Lung (tissue), 12 donors: Measurements from ENCODE around the gene PLXNB3. TPM values are rescaled to one million over a fixed set of nuclear protein-coding genes. Genes with fewer than 3 reads are reported as not detected.
"Not testable (repeated sequence)": the region's sequence is repeated elsewhere in the genome, so short reads cannot be mapped to it uniquely, and the experiment has no call there.

Experiments used
- ATAC-seq: fragments of 200-7000 bp; cut with Tn5 transposase; one replicate; pipeline ENCODE4 v1.9.1; 2020; ENCODE audit warnings: moderate number of reproducible peaks; ENCODE audit not compliant: insufficient read depth, low FRiP score
- DNase-seq, 3 donors: peaks; one replicate each; pipeline ENCODE4 v3.0.0-alpha.2; 2013 to 2017
- H3K27ac ChIP-seq, 2 donors: one replicate each; pipeline ENCODE4 v1.5.1; 2013; ENCODE audit warnings: mild to moderate bottlenecking in 2 of 2, moderate library complexity in 2 of 2, control low read depth in 1 of 2, inconsistent platforms in 1 of 2, low read depth in 1 of 2, low read length in 1 of 2
- H3K27me3 ChIP-seq, 3 donors: one replicate each; pipeline ENCODE4 v1.5.1; 2013; ENCODE audit warnings: low read length in 2 of 3; ENCODE audit not compliant: control insufficient read depth in 3 of 3, insufficient read depth in 3 of 3
- H3K36me3 ChIP-seq, 4 donors: one replicate each; pipeline ENCODE4 v1.5.1; 2013; ENCODE audit warnings: low read length in 4 of 4, mild to moderate bottlenecking in 1 of 4, moderate library complexity in 1 of 4; ENCODE audit not compliant: control insufficient read depth in 4 of 4, insufficient read depth in 4 of 4
- H3K4me1 ChIP-seq, 5 donors: one replicate each; pipeline ENCODE4 v1.5.1; 2013; ENCODE audit warnings: low read length in 5 of 5, mild to moderate bottlenecking in 2 of 5, moderate library complexity in 1 of 5; ENCODE audit not compliant: control insufficient read depth in 5 of 5, insufficient read depth in 5 of 5
- H3K4me3 ChIP-seq: one replicate; pipeline ENCODE4 v1.5.1; 2013; ENCODE audit warnings: mild to moderate bottlenecking, control low read depth, moderate library complexity
- H3K9ac ChIP-seq, 2 donors: one replicate each; pipeline ENCODE4 v1.5.1; 2013; ENCODE audit warnings: low read length in 2 of 2, control low read depth in 1 of 2; ENCODE audit not compliant: insufficient read depth in 1 of 2
- H3K9me3 ChIP-seq, 4 donors: one replicate each; pipeline ENCODE4 v1.5.1; 2013; ENCODE audit warnings: low read length in 3 of 4, mild to moderate bottlenecking in 1 of 4, moderate library complexity in 1 of 4; ENCODE audit not compliant: control insufficient read depth in 4 of 4, insufficient read depth in 3 of 4
- CTCF ChIP-seq: IDR thresholded peaks from 2 replicates; pipeline ENCODE4 v1.5.1; 2012; ENCODE audit warnings: mild to moderate bottlenecking; ENCODE audit errors: control extremely low read depth, extremely low read depth
- WGBS, 2 donors: extraction: QIAGEN DNeasy Blood & Tissue Kit; methylation state at CpG; one replicate each; pipeline ENCODE4 v1.1.7; 2013; 5-methylcytosine and 5-hydroxymethylcytosine counted together
- polyA plus RNA-seq, 2 donors: library from polyadenylated mRNA; stranded (reverse); fragments of 200-250 nt; gene quantifications; one replicate each; pipeline ENCODE4 v1.2.1, GENCODE V29; 2013
- total RNA-seq, 2 donors: library from RNA; depleted of rRNA in 1 of 2; stranded (reverse); fragments of >200 nt in 1 of 2; gene quantifications; one replicate each; pipeline ENCODE4 v1.2.1, GENCODE V29; 2014 to 2021
- donor health status: control.
- donor health status: control.
- donor health status: Bipolar disorder and iron deficiency.
- donor health status: healthy.
- donor health status: DM: yes; HTN: yes; CAD: no.

PLXNB3 gene
- total and polyA plus RNA-seq, 4 donors: 1.0 to 2.6 (median 1.5) TPM

DNA sequence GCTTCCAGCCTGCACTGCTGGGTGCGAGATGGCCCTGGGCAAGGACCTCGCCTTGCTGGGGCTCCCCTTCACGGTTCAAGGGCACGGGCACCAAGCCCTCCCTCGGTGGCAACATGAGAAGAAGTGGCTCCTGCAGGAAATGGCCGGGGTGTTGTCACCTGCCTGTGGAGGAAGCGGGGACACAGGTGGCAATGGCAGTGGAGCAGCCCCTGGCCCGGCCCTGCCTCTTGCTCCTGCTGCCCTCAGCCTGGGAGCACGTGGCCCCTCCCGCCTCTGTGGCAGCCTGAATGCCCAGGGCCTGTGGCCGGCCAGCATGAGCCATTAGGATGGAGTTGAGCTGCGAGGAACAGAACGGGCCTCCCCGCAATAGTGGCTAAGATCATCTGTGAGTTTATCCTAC lies 22.6 kb upstream of the PLXNB3 start:
- no peak for TF ChIP-seq CTCF
- 82 to 94% methylated on average over 7 to 14 of the region's 14 CpGs for WGBS, 2 donors
- H3K4me1 ChIP-seq: peaks cover 0 to 2% (median 0%) of the 10 kb centered on the region in 5 donors

DNA sequence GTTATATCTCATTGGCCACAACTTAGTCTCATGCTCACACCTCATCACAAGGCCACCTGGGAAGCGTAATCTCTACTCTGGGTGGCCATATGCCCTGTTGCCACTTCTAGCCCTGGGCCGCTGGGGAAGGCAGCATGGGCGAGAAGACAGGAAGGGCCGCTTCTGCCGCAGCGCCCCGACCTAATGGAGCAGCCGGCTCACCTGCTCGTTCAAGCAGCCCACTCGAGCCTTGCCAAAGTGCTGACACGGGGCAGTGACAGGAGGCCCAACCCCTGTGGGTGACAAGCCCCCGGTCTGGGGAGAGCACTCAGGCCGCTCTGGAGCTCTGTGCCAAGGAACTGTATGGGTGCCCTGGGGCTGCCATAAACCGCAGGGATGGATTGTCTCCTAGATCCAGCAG lies 21.9 kb upstream of the PLXNB3 start:
- not testable (repeated sequence) for H3K27ac ChIP-seq, H3K27me3 ChIP-seq, H3K4me3 ChIP-seq, H3K9ac ChIP-seq, DNase-seq, H3K9me3 ChIP-seq, H3K4me1 ChIP-seq, H3K36me3 ChIP-seq, ATAC-seq
- 93% methylated on average over 13 to 14 of the region's 14 CpGs for WGBS, 2 donors

More for the DNA sequence above, 22.6 kb upstream of the PLXNB3 start:
- no peaks in the 10 kb centered on the region for H3K27me3 ChIP-seq
- peaks cover 0 to 4% (median 0%) of the 10 kb centered on the region in 4 donors for H3K9me3 ChIP-seq
- H3K36me3 ChIP-seq: peaks cover 0 to 8% (median 0%) of the 10 kb centered on the region in 4 donors
- H3K27ac ChIP-seq: no peak overlapping the region
- H3K9ac ChIP-seq: no peak overlapping the region
- no peak overlapping the region for H3K4me3 ChIP-seq
- ATAC-seq (no peak), DNase-seq (no peak)

DNA sequence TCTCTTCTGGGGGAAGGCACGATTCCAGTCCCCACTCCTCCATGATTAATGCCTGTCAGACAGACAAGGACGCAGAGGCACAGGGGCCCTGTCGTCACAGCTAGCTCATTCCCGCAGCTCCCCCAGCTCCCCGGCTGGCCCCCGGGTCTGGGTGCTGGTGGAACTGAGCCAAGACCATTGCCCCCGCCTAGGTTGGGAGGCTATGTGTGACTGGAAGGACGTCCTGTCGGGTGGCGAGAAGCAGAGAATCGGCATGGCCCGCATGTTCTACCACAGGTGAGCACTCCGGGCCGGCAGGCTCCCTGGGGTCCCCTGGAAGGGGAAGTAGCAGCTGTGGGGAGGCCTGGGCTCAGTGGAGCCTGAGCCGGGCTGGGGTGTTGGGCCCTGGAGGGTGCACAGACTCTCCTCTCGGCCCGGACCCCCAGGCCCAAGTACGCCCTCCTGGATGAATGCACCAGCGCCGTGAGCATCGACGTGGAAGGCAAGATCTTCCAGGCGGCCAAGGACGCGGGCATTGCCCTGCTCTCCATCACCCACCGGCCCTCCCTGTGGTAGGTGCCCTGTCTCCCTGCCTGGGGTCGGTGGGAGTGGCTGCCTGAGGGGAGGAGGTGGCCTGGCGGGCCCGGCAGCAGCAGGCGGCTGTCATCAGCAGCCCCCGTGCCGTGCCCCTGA lies 21.1 kb upstream of the PLXNB3 start:
- not testable (repeated sequence) for H3K27me3 ChIP-seq, H3K9ac ChIP-seq, H3K9me3 ChIP-seq, H3K36me3 ChIP-seq, H3K4me1 ChIP-seq, ATAC-seq, DNase-seq, H3K27ac ChIP-seq, H3K4me3 ChIP-seq
- 76 to 77% methylated on average over 24 to 32 of the region's 32 CpGs for WGBS, 2 donors

DNA sequence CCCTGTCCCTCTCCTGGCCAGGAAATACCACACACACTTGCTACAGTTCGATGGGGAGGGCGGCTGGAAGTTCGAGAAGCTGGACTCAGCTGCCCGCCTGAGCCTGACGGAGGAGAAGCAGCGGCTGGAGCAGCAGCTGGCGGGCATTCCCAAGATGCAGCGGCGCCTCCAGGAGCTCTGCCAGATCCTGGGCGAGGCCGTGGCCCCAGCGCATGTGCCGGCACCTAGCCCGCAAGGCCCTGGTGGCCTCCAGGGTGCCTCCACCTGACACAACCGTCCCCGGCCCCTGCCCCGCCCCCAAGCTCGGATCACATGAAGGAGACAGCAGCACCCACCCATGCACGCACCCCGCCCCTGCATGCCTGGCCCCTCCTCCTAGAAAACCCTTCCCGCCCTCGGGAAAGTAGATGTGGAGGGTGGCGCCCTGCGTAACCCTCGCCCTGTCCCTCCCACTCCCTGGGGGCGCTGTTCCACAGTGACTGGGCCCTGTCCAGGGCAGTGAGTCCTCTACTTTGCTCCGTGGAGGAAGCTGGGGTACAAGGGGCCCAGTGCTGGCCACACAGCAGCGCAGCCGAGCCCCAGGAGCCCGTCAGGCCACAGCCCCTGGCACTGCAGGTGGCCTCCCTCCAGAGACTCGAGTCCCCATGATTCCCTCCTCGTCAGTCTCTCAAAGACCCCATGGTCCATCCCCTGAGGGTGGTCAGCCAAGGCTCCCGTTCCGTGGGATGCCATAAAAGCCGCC lies 20.4 kb upstream of the PLXNB3 start:
- H3K4me1 ChIP-seq, H3K9ac ChIP-seq, H3K9me3 ChIP-seq, ATAC-seq, H3K27me3 ChIP-seq, H3K4me3 ChIP-seq, H3K36me3 ChIP-seq: not testable (repeated sequence)
- DNase-seq: peak; percentile 72 to 84 (median 76)
- WGBS, 2 donors: 58 to 74% methylated on average over 14 to 35 of the region's 35 CpGs
- H3K27ac ChIP-seq: peak overlapping the region in 1 of 2 donors; percentile 20
